HG03066 (cell line): ENCODE measurements around the gene CCSER1.
"Not testable (repeated sequence)": the region's sequence is repeated elsewhere in the genome, so short reads cannot be mapped to it uniquely, and the experiment has no call there.

ENCODE experiments used
- ATAC-seq: cut with Tn5 transposase; IDR thresholded peaks from one replicate; pipeline ENCODE4 v1.9.1; 2021; ENCODE audit warnings: low read depth; ENCODE audit not compliant: unreplicated experiment

Gene CCSER1

DNA sequence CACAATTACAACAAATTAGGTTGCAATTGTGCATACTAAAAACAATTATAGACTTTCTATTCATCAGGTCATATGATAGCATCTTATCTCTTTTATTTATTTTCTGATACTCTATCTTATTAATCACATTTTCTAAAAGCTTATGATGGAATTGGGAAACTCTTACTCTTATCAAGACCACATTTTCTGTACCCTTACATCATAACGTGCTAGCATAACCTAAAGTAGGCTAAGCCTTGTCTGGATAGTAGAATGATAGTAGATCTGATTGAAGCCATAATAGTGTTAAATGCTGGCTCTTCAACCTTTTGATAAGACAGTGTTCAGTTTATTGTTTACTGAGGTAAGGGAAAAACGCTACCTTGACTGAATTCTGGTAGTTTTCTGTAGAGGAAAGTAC lies 294.0 kb downstream of the CCSER1 start:
- no peak for ATAC-seq

DNA sequence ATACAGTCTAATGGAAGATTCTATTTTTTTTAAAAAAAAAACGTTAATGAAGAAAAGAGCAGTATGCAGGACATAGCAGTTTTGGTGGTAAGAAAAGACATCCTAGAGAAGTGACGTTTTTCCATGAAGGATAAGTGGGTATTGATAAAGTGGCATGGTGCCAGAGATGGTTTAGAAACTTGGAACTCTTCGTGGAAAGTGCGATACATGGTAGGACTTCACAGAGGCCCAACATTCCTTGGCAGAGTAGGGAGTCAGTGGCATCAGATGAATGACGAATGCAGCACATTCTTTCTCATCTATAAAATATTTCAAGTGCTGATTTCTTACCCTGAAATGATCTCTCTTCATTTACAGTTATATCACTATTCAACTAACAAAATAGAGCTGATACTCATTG lies 298.7 kb downstream of the CCSER1 start:
- ATAC-seq, result no peak

- no peak for ATAC-seq
Measured at GRCh38 chr4:90438522-90438921, 311.3 kb downstream of the CCSER1 start.

DNA sequence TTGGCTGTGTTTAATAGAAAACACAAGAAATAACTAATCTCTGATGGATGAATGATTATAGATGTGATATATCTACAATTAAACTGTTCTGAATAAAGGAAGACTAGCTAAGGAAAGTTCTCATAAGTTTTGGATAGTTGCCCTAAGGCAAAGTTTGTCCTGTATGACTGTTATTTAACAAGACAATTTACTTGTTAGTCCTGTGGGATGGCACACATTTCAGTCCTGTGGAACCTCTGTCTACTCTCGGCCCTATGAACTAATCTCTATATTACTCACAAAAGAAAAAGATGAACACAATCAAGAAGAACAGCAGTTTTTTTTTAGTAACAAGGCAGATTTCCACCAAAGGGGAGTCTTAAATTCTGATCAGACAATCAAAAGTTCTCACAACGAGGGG lies 314.6 kb downstream of the CCSER1 start:
- ATAC-seq, result no peak

GRCh38 chr4:90442619-90443018 lies 315.4 kb downstream of the CCSER1 start:
- ATAC-seq, result no peak

GRCh38 chr4:90443231-90443630 lies 316.0 kb downstream of the CCSER1 start:
- ATAC-seq, result no peak

DNA sequence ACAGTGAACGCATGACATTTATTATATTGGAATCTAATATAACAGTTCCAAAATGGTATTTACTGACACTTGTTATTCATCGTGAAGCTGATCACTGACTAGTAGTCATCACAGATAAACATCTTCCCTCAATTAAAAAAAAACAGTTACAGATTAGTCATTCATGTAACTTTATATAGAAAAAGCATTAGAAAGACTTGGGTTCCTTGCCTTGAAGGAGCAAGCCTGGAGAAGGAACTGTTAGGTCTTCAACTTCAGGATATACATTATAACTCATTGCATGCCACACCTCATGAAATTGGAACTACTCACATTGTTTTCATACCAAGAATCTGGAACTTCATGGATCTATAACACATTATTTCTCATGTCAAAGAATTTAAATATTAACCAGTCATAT lies 317.7 kb downstream of the CCSER1 start:
- ATAC-seq, result no peak

DNA sequence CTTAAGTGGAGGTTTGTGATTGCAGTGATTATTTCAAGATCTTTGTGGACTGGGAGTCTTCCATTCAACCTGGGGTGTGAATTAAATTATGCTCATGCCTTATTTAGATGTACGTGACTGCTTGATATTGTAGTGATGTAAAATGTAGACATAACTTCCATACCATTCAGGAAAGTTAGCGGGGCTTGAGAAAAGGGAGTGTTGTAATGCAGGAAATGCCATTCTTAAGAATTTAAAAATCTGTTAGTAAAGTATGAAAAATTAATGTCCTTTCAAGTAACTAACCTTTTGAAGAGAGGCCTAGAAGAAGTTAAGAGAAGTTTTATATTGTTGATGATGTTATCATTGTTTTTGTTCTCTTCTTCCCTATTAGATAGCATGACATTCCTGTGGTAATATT lies 318.2 kb downstream of the CCSER1 start:
- no peak for ATAC-seq

DNA sequence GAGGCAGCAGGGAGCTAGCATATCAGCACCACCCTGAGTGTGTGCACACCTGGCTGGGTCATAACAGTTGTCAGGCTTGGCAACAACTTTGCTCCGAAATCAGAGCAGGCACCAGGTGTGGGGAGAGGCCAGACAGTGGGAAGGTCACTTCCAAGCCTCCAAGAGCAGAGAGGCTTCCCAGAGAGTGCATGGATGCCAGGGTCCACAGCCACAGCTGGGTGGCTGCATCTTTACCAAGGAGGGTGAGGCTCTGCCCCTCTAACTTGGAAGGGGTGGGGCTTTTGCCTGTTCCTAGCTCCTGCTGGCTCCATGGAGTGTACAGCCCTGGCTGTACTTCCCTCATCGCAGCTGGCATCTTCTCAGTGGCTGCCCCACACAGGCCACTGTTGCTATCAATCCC lies 322.4 kb downstream of the CCSER1 start:
- ATAC-seq, result no peak

- no peak for ATAC-seq
Measured at GRCh38 chr4:90456891-90457290, 329.7 kb downstream of the CCSER1 start.

DNA sequence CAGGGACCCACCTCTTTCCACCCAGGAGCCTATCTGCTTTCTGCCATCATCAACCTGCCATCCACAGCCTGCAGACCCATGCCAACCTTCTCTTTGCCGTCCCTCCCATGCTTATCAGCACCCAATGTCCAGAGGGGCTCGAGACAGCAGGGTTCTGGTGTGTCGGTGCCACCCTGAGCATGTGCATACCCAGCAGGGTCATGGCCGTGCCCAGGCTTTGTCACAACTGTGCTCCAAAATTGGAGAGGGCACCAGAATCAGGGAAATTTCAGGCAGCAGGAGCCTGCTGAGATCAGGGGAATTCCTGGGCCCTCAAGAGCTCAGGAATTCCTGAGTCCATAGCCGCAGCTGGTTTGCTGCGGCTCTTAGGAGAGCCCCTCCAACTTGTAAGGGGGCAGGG lies 330.6 kb downstream of the CCSER1 start:
- ATAC-seq, result no peak

DNA sequence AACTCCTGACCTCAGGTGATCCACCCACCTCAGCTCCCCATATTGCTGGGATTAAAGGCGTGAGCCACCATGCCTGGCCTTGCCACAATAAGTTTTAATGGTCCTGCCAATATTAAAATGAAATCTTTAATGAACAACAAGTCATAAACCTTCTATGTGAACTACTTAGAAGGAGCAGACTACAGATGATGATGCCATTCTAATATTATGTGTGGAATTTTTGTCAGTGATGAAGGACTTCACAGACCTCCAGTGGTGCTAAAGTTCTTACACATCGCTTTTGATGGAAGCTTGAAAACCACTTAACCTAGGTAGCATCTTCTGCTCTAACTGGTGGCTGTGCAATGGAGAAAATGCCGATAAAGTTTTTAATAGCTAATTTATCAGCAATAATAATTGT lies 331.4 kb downstream of the CCSER1 start:
- ATAC-seq, result no peak

GRCh38 chr4:90474484-90474883 lies 347.3 kb downstream of the CCSER1 start:
- no peak for ATAC-seq

- no peak for ATAC-seq
Measured at GRCh38 chr4:90476019-90476418, 348.8 kb downstream of the CCSER1 start.

GRCh38 chr4:90476586-90476985 lies 349.4 kb downstream of the CCSER1 start:
- no peak for ATAC-seq

DNA sequence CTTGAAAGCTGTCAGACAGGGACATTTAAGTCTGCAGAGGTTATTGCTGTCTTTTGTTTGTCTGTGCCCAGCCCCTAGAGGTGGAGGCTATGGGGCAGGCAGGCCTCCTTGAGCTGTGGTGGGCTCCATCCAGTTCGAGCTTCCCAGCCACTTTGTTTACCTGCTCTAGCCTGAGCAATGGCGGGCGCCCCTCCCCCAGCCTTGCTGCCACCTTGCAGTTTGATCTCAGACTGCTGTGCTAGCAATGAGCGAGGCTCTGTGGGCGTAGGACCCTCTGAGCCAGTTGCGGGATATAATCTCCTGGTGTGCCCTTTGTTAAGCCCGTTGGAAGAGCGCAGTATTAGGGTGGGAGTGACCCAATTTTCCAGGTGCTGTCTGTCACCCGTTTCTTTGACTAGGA lies 357.7 kb downstream of the CCSER1 start:
- not testable (repeated sequence) for ATAC-seq

GRCh38 chr4:90486346-90486745 lies 359.2 kb downstream of the CCSER1 start:
- ATAC-seq, result no peak

GRCh38 chr4:90495211-90495610 lies 368.0 kb downstream of the CCSER1 start:
- no peak for ATAC-seq

GRCh38 chr4:90495936-90496335 lies 368.7 kb downstream of the CCSER1 start:
- ATAC-seq, result no peak

DNA sequence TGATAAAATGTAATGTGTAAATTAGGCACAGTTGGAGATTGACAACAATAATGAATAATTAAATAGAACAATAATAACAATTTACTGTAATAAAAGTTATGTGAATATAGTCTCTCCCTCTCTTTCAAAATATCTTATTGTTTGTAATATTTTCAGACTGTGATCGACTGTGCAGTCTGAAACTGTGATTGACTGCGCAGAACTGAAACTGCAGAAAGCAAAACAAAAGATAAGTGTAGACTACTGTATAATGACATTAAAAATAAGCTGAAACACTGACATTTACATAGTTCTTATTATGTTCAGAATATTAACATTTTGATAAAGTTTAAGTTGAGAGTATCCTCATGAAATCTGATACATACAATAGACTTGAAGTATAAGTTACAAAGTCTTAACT lies 371.0 kb downstream of the CCSER1 start:
- no peak for ATAC-seq

DNA sequence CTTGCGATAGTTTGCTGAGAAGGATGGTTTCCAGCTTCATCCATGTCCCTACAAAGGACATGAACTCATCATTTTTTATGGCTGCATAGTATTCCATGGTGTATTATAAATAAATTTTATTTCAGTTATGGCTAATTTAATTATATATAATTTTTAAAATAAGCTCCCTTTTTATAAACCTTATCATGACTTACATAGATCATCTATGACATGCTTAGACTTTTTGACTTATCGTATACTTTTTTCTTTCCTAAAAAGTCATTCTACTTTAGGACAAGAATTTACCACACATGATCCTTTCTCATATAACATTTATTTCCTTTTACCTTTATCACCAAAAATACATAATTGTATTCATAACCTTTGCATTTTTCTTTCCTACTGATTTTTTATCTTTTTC lies 376.5 kb downstream of the CCSER1 start:
- no peak for ATAC-seq

DNA sequence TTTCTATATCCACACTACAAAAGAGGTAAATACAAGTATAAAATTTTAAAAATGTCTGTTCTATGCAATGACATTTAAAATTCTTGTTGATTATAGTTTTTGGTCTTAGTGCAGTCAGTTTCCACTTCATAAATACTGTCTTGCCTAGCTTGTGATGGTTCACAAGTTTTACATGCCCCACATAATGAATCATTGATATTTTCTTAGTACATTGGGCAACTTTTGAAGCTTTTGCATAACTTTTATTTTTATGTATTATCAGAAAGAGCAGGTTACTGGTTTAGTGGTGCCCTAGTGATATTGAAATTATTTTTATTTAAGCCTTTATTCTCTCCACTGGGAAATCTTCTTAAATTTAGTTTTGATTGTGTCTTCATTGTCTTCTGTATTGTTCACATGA lies 388.0 kb downstream of the CCSER1 start:
- ATAC-seq, result no peak

- no peak for ATAC-seq
Measured at GRCh38 chr4:90528551-90528950, 401.4 kb downstream of the CCSER1 start.

DNA sequence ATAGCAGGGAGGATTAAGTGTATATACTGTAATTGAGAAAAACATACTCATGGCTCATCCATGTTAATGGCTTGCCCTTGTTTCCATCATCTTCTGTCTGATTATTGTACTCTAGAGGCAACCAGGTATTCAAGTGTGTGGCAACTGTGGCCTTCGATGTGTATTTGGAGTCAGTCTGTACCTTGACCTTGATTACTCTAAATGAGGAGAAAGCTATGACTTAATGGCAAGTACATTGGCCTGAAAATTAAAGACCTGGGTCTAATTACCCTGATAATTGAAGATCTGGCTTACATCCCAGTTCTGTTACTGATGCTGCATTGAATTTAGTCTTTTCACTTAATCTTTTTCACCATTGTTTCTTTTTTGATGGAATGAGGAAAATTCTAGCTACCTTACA lies 409.2 kb downstream of the CCSER1 start:
- no peak for ATAC-seq
